ENCODE measurements around the gene RAB15.

RAB15 gene

DNA sequence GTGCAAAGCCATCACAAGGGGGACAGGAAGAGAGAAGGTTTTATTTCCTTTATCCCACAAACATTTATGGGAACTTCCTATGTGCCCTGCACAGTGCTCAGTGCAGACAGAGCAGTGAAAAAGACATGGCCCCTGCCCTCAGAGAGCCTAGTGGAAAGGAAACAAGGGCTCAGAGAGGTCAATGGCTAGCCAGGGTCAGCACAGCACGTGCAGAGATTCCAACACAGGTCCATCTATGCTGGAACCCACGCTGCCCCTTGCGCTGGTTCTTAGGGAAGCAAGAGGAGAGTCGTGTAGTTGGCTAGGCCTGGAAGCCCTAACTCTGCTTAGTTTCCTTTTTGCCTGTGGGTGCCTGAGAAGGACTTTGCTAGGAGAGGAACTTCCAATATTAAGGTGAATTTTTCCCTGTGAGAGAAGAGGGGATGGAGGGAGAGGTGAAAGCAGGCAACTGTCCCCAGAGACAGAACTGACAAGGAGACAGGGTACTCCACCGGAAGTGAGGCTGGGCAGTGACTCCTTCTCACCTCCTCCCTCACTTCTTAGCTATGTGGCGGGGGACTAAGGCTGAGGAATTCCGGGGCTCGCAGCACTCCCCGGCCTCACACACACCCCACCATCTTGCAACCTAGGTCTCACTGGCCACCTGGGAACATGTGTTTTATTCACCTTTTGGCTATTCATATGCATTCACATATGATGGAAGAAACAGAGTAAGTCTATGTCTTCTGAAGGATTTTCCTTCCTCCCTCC lies 17.5 kb downstream of the RAB15 start:
- no peaks in the 10 kb centered on the region for H3K27me3 ChIP-seq (ENCODE audit: insufficient read depth, low read length)
- H3K4me1 ChIP-seq (ENCODE audit: control insufficient read depth, insufficient read depth, low read length, unreplicated experiment) = no peaks in the 10 kb centered on the region
- H3K36me3 ChIP-seq (ENCODE audit: insufficient read depth, low read length) = no peaks in the 10 kb centered on the region
- no peak overlapping the region for H3K27ac ChIP-seq (ENCODE audit: low read depth, low read length)
- H2AFZ ChIP-seq (ENCODE audit: low read length, unreplicated experiment) = no peak overlapping the region
- H3K79me2 ChIP-seq (ENCODE audit: control insufficient read depth, insufficient read depth, low read length, unreplicated experiment) = no peaks in the 10 kb centered on the region
- no peak overlapping the region for H3K4me3 ChIP-seq (ENCODE audit: low read depth, low read length)

DNA sequence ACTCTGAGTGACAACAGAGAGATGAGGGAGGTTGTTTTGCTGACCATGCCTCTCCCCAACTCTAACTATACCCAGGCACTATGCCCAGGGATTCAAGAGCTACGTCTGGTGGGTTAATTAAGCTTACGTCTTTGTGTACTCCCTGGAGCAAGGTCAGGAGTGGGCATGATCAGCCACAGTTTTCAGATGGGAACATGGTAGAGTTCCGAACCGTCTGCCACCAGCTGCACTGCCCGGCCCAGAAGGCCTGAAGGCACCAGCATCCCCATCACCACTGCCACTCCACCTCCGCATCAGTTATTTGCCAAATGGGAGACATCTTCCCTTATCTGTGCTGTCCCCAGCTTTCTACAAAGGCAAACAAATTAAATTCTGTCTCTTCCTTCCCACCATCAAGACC lies 18.5 kb downstream of the RAB15 start:
- Histone ChIP-seq H2AFZ (ENCODE audit: low read length, unreplicated experiment) (no peak overlapping the region), H3K79me2 (ENCODE audit: control insufficient read depth, insufficient read depth, low read length, unreplicated experiment) (no peaks in the 10 kb centered on the region), H3K4me1 (ENCODE audit: control insufficient read depth, insufficient read depth, low read length, unreplicated experiment) (no peaks in the 10 kb centered on the region), H3K36me3 (ENCODE audit: insufficient read depth, low read length) (no peaks in the 10 kb centered on the region), H3K27ac (ENCODE audit: low read depth, low read length) (no peak overlapping the region), H3K27me3 (ENCODE audit: insufficient read depth, low read length) (no peaks in the 10 kb centered on the region), H3K4me3 (ENCODE audit: low read depth, low read length) (no peak overlapping the region)

- no peaks in the 10 kb centered on the region for H3K79me2 ChIP-seq (ENCODE audit: control insufficient read depth, insufficient read depth, low read length, unreplicated experiment)
- no peaks in the 10 kb centered on the region for H3K4me1 ChIP-seq (ENCODE audit: control insufficient read depth, insufficient read depth, low read length, unreplicated experiment)
- H3K27me3 ChIP-seq (ENCODE audit: insufficient read depth, low read length) = no peaks in the 10 kb centered on the region
- H3K4me3 ChIP-seq (ENCODE audit: low read depth, low read length) = no peak overlapping the region
- H3K36me3 ChIP-seq (ENCODE audit: insufficient read depth, low read length) = no peaks in the 10 kb centered on the region
- H2AFZ ChIP-seq (ENCODE audit: low read length, unreplicated experiment) = no peak overlapping the region
- H3K27ac ChIP-seq (ENCODE audit: low read depth, low read length) = no peak overlapping the region
Measured at GRCh38 chr14:64953310-64953654, 18.9 kb downstream of the RAB15 start.

DNA sequence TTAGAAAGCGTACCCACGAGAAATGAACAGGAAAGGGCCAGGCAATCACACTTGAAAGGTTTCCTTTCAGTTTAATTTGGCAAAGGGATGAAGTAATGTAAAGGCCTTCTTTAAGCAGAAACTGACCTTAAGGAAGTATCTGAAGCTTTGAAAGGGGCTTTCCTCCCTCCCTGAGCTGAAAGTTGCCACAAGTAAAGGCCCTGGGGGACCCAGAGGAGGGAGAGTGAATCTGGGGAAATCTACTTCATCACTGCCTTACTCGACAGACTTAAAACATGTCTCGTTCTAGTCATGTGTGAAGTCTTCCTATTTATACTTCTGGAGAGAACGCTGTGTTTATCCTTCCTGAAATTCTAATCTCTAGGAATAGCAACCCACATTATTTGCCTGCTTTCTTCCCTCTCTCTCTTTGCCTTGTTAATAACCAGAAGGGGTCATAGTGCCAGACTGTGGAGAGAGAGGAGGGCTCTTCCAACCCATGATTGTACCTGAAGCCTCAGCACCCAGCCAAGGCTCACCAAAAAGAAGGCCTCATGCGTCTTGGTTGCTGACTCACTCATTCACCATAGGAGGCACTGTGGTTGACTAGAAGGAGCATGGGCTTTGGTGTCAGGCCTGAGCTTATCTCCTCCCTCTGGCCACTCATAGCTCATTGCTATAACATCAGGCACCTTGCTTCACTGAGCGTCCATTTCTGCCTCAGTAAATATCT lies 19.4 kb downstream of the RAB15 start:
- H3K36me3 ChIP-seq (ENCODE audit: insufficient read depth, low read length) = no peaks in the 10 kb centered on the region
- no peaks in the 10 kb centered on the region for H3K79me2 ChIP-seq (ENCODE audit: control insufficient read depth, insufficient read depth, low read length, unreplicated experiment)
- no peaks in the 10 kb centered on the region for H3K27me3 ChIP-seq (ENCODE audit: insufficient read depth, low read length)
- no peak overlapping the region for H3K27ac ChIP-seq (ENCODE audit: low read depth, low read length)
- H3K4me1 ChIP-seq (ENCODE audit: control insufficient read depth, insufficient read depth, low read length, unreplicated experiment) = no peaks in the 10 kb centered on the region
- no peak overlapping the region for H3K4me3 ChIP-seq (ENCODE audit: low read depth, low read length)
- H2AFZ ChIP-seq (ENCODE audit: low read length, unreplicated experiment) = no peak overlapping the region

GRCh38 chr14:64951724-64952123 lies 20.4 kb downstream of the RAB15 start:
- no peaks in the 10 kb centered on the region for H3K79me2 ChIP-seq (ENCODE audit: control insufficient read depth, insufficient read depth, low read length, unreplicated experiment)
- H3K36me3 ChIP-seq (ENCODE audit: insufficient read depth, low read length) = no peaks in the 10 kb centered on the region
- no peak overlapping the region for H3K27ac ChIP-seq (ENCODE audit: low read depth, low read length)
- H3K4me1 ChIP-seq (ENCODE audit: control insufficient read depth, insufficient read depth, low read length, unreplicated experiment) = no peaks in the 10 kb centered on the region
- no peaks in the 10 kb centered on the region for H3K27me3 ChIP-seq (ENCODE audit: insufficient read depth, low read length)
- no peak overlapping the region for H3K4me3 ChIP-seq (ENCODE audit: low read depth, low read length)
- H2AFZ ChIP-seq (ENCODE audit: low read length, unreplicated experiment) = no peak overlapping the region

GRCh38 chr14:64951291-64951690 lies 20.8 kb downstream of the RAB15 start:
- H3K27me3 ChIP-seq (ENCODE audit: insufficient read depth, low read length) = no peaks in the 10 kb centered on the region
- no peaks in the 10 kb centered on the region for H3K4me1 ChIP-seq (ENCODE audit: control insufficient read depth, insufficient read depth, low read length, unreplicated experiment)
- no peak overlapping the region for H3K4me3 ChIP-seq (ENCODE audit: low read depth, low read length)
- H3K79me2 ChIP-seq (ENCODE audit: control insufficient read depth, insufficient read depth, low read length, unreplicated experiment) = no peaks in the 10 kb centered on the region
- no peak overlapping the region for H2AFZ ChIP-seq (ENCODE audit: low read length, unreplicated experiment)
- no peak overlapping the region for H3K27ac ChIP-seq (ENCODE audit: low read depth, low read length)
- H3K36me3 ChIP-seq (ENCODE audit: insufficient read depth, low read length) = no peaks in the 10 kb centered on the region

GRCh38 chr14:64950889-64951288 lies 21.2 kb downstream of the RAB15 start:
- Histone ChIP-seq H3K79me2 (ENCODE audit: control insufficient read depth, insufficient read depth, low read length, unreplicated experiment) (no peaks in the 10 kb centered on the region), H2AFZ (ENCODE audit: low read length, unreplicated experiment) (no peak overlapping the region), H3K27ac (ENCODE audit: low read depth, low read length) (no peak overlapping the region), H3K4me1 (ENCODE audit: control insufficient read depth, insufficient read depth, low read length, unreplicated experiment) (no peaks in the 10 kb centered on the region), H3K4me3 (ENCODE audit: low read depth, low read length) (no peak overlapping the region), H3K27me3 (ENCODE audit: insufficient read depth, low read length) (no peaks in the 10 kb centered on the region), H3K36me3 (ENCODE audit: insufficient read depth, low read length) (no peaks in the 10 kb centered on the region)

DNA sequence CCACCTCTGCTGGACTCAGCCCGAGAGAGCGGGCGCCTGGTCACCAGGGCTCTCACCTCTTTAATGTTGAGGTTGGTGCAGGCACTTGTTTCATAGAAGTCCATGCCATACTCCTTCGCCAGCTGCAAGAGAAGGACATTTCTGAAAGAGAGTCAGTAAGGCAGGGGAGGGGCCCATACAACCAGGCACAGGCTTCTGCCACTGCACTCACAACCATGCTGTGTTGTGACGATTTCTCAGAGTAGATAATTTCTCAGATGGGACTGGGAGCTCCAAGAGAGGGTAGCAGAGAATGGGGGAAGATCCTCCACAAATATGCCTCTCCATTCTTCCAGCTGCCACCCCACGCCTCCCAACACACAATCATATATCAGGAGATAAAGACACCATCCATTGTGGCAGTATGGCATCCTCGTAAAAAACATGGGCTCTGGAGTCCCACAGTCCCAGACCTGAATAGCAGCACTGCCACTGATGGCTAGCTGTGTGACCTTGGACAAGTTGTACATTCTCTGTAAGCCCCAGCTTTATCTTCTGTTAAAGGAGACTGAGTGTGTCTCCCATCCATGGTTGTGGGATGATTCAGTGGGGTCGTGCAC lies 23.4 kb downstream of the RAB15 start:
- no peak overlapping the region for H3K4me3 ChIP-seq (ENCODE audit: low read depth, low read length)
- H3K27me3 ChIP-seq (ENCODE audit: insufficient read depth, low read length) = no peaks in the 10 kb centered on the region
- H3K4me1 ChIP-seq (ENCODE audit: control insufficient read depth, insufficient read depth, low read length, unreplicated experiment) = no peaks in the 10 kb centered on the region
- no peak overlapping the region for H3K27ac ChIP-seq (ENCODE audit: low read depth, low read length)
- H3K36me3 ChIP-seq (ENCODE audit: insufficient read depth, low read length) = no peaks in the 10 kb centered on the region
- no peaks in the 10 kb centered on the region for H3K79me2 ChIP-seq (ENCODE audit: control insufficient read depth, insufficient read depth, low read length, unreplicated experiment)
- H2AFZ ChIP-seq (ENCODE audit: low read length, unreplicated experiment) = no peak overlapping the region

GRCh38 chr14:64947710-64948611 lies 24.2 kb downstream of the RAB15 start:
- no peak overlapping the region for H3K4me3 ChIP-seq (ENCODE audit: low read depth, low read length)
- no peaks in the 10 kb centered on the region for H3K27me3 ChIP-seq (ENCODE audit: insufficient read depth, low read length)
- H3K27ac ChIP-seq (ENCODE audit: low read depth, low read length) = no peak overlapping the region
- no peaks in the 10 kb centered on the region for H3K79me2 ChIP-seq (ENCODE audit: control insufficient read depth, insufficient read depth, low read length, unreplicated experiment)
- H2AFZ ChIP-seq (ENCODE audit: low read length, unreplicated experiment) = no peak overlapping the region
- H3K36me3 ChIP-seq (ENCODE audit: insufficient read depth, low read length) = no peaks in the 10 kb centered on the region
- H3K4me1 ChIP-seq (ENCODE audit: control insufficient read depth, insufficient read depth, low read length, unreplicated experiment) = no peaks in the 10 kb centered on the region

DNA sequence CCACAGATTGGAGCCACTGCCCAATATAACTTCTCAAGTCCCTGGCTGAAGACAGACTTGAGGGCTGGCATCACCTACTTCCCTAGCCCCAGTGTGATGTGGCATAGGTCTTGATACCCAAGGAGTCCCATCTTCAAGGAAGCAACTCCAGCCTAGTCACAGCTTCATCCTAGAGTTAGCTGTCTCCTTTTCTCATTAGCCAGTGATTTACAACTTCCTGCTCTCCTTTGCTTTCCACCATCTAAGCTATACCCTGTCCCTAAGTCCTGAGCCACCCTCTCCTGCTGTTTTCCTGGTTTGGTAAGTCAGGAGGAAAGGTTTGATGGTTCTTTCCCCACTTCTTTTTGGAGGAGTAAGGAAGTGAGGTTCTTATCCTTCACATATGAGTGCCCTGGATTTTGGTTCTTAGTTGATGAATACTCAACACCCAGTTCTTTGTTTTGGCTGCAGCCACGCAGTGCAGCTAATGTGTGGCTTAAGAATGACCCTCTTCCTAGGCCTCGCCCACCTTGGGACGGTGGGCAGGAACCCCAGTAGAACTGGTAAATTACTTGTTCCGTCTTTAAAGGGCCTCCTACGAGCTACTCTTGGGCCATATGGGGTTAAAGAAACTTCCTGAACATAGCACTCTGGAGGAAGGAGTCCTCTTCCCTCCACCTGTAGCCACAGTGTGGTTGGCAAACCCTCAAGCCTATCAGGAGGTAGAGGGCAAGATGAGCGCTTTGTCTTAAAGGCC lies 25.7 kb downstream of the RAB15 start:
- H3K79me2 ChIP-seq (ENCODE audit: control insufficient read depth, insufficient read depth, low read length, unreplicated experiment) = no peaks in the 10 kb centered on the region
- no peak overlapping the region for H3K27ac ChIP-seq (ENCODE audit: low read depth, low read length)
- no peak overlapping the region for H2AFZ ChIP-seq (ENCODE audit: low read length, unreplicated experiment)
- H3K4me3 ChIP-seq (ENCODE audit: low read depth, low read length) = no peak overlapping the region
- H3K4me1 ChIP-seq (ENCODE audit: control insufficient read depth, insufficient read depth, low read length, unreplicated experiment) = no peaks in the 10 kb centered on the region
- H3K36me3 ChIP-seq (ENCODE audit: insufficient read depth, low read length) = no peaks in the 10 kb centered on the region
- H3K27me3 ChIP-seq (ENCODE audit: insufficient read depth, low read length) = no peaks in the 10 kb centered on the region
